ENCODE results near the gene TXNL4A.

TXNL4A gene

DNA sequence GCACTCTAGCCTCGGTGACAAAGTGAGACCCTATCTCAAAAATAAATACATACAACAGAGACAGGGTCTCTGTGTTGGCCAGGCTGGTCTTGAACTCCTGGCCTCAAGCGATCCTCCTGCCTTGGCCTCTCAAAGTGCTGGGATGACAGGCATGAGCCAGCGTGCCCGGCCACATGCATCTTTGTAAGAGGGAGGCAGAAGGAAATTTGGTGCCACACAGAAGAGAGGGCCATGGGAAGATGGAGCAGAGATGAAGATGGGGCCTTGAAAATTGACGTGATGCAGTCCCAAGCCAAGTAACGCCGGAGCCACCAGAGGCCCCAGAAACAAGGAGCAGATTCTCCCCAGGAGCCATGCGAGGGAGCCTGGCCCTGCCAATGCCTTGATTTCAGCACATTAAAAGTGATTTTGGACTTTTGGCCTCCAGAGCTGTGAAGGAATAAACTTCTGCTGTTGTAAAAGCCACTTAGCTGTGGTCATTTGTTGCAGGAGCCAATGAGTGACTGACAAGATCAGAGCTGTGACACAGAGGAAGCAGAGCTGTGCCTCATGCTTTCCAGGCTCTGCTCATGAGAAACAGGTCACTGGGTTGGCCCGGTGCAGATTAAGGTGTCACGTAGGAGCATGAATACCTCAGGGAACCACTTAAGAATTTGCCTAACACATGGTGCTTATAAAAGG is 34.3 kb downstream of the TXNL4A start:
- no peak for TF ChIP-seq EZH2phosphoT487 (IDR thresholded peaks at IDR 0.05; ENCODE audit: low read length)
- TF ChIP-seq, protein P1, sequence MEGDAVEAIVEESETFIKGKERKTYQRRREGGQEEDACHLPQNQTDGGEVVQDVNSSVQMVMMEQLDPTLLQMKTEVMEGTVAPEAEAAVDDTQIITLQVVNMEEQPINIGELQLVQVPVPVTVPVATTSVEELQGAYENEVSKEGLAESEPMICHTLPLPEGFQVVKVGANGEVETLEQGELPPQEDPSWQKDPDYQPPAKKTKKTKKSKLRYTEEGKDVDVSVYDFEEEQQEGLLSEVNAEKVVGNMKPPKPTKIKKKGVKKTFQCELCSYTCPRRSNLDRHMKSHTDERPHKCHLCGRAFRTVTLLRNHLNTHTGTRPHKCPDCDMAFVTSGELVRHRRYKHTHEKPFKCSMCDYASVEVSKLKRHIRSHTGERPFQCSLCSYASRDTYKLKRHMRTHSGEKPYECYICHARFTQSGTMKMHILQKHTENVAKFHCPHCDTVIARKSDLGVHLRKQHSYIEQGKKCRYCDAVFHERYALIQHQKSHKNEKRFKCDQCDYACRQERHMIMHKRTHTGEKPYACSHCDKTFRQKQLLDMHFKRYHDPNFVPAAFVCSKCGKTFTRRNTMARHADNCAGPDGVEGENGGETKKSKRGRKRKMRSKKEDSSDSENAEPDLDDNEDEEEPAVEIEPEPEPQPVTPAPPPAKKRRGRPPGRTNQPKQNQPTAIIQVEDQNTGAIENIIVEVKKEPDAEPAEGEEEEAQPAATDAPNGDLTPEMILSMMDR (IDR thresholded peaks at IDR 0.05; ENCODE audit: low read length) = no peak
- TF ChIP-seq EZH2 (optimal IDR thresholded peaks at IDR 0.05; ENCODE audit: low read depth, low read length) = no peak
- Histone ChIP-seq H3K79me2 (ENCODE audit: low read length) (0 out of 2 replicates have a peak, but pooled peaks cover 13% of the 10 kb centered on the region), H2AFZ (ENCODE audit: low read length) (no peak overlapping the region), H3F3A (ENCODE audit: insufficient read depth, low read length) (no peaks in the 10 kb centered on the region), H3K9me3 (replicated peaks; ENCODE audit: insufficient read depth, low read length) (no peaks in the 10 kb centered on the region), H3K27me3 (replicated peaks; ENCODE audit: insufficient read depth, low read length) (no peaks in the 10 kb centered on the region), H3K27ac (ENCODE audit: low read length) (no peak overlapping the region), H3K36me3 (replicated peaks; ENCODE audit: insufficient read depth, low read length) (no peaks in the 10 kb centered on the region), H3K4me2 (ENCODE audit: low read depth, low read length) (no peak overlapping the region), H3K9ac (ENCODE audit: low read length) (no peak overlapping the region), H3K9me2 (replicated peaks; ENCODE audit: insufficient read depth, low read length) (no peaks in the 10 kb centered on the region), H3K4me3 (ENCODE audit: low read length) (no peak overlapping the region), H4K20me1 (ENCODE audit: insufficient read depth, low read length) (no peaks in the 10 kb centered on the region), H3K4me1 (ENCODE audit: low read length) (no peaks in the 10 kb centered on the region)
- no peak for DNase-seq

GRCh38 chr18:79952996-79953559 is 35.3 kb downstream of the TXNL4A start:
- H3K4me3 ChIP-seq (ENCODE audit: low read length) = no peak overlapping the region
- no peak for TF ChIP-seq EZH2phosphoT487 (IDR thresholded peaks at IDR 0.05; ENCODE audit: low read length)
- no peak for TF ChIP-seq EZH2 (optimal IDR thresholded peaks at IDR 0.05; ENCODE audit: low read depth, low read length)
- TF ChIP-seq, protein P1 (IDR thresholded peaks at IDR 0.05; ENCODE audit: low read length) = no peak
- H3K36me3 ChIP-seq (replicated peaks; ENCODE audit: insufficient read depth, low read length) = no peaks in the 10 kb centered on the region
- no peaks in the 10 kb centered on the region for H4K20me1 ChIP-seq (ENCODE audit: insufficient read depth, low read length)
- no peak overlapping the region for H3K27ac ChIP-seq (ENCODE audit: low read length)
- no peaks in the 10 kb centered on the region for H3K9me2 ChIP-seq (replicated peaks; ENCODE audit: insufficient read depth, low read length)
- no peak overlapping the region for H2AFZ ChIP-seq (ENCODE audit: low read length)
- H3K9me3 ChIP-seq (replicated peaks; ENCODE audit: insufficient read depth, low read length) = no peaks in the 10 kb centered on the region
- H3K27me3 ChIP-seq (replicated peaks; ENCODE audit: insufficient read depth, low read length) = no peaks in the 10 kb centered on the region
- no peaks in the 10 kb centered on the region for H3F3A ChIP-seq (ENCODE audit: insufficient read depth, low read length)
- H3K4me2 ChIP-seq (ENCODE audit: low read depth, low read length) = no peak overlapping the region
- no peak overlapping the region for H3K9ac ChIP-seq (ENCODE audit: low read length)
- no peaks in the 10 kb centered on the region for H3K4me1 ChIP-seq (ENCODE audit: low read length)
- H3K79me2 ChIP-seq (ENCODE audit: low read length) = peaks cover 17% of the 10 kb centered on the region; the same call in 1 of the 2 replicates
- no peak for DNase-seq

DNA sequence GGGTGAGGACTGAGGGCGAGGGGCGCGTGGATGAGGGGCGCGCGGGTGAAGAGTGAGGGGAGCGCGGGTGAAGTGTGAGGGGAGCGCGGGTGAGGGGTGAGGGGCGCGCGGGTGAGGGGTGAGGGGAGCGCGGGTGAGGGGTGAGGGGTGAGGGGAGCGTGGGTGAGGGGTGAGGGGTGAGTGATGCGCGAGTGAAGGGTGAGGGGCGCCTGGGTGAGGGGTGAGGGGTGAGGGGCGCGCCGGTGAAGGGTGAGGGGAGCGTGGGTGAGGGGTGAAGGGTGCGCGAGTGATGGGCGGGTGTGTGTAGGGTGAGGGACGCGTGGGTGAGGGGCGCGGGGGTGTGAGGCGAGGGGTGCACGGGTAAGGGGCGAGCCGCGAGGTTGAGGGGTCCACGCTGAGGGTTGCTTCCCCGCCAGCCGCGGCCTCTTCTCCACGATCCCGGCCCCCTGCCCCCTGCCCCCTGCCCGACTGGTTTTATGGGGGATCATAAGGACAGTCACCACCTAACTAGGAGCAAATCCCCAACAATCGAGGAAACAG is 35.8 kb downstream of the TXNL4A start:
- H3K9me2 ChIP-seq (replicated peaks; ENCODE audit: insufficient read depth, low read length) = no peaks in the 10 kb centered on the region
- H3K4me2 ChIP-seq (ENCODE audit: low read depth, low read length) = peak overlapping the region; percentile 99; the same call in 1 of the 2 replicates
- no peak for DNase-seq
- H3K27ac ChIP-seq (ENCODE audit: low read length) = no peak overlapping the region
- H3K4me1 ChIP-seq (ENCODE audit: low read length) = no peaks in the 10 kb centered on the region
- TF ChIP-seq EZH2phosphoT487 (IDR thresholded peaks at IDR 0.05; ENCODE audit: low read length) (no peak), EZH2 (optimal IDR thresholded peaks at IDR 0.05; ENCODE audit: low read depth, low read length) (no peak)
- TF ChIP-seq, protein P1 (IDR thresholded peaks at IDR 0.05; ENCODE audit: low read length) = no peak
- H3K9me3 ChIP-seq (replicated peaks; ENCODE audit: insufficient read depth, low read length) = no peaks in the 10 kb centered on the region
- H3K27me3 ChIP-seq (replicated peaks; ENCODE audit: insufficient read depth, low read length) = no peaks in the 10 kb centered on the region
- no peaks in the 10 kb centered on the region for H3K36me3 ChIP-seq (replicated peaks; ENCODE audit: insufficient read depth, low read length)
- no peak overlapping the region; the same call in 1 of the 2 replicates for H3K4me3 ChIP-seq (ENCODE audit: low read length)
- no peak overlapping the region; the same call in 1 of the 2 replicates for H3K9ac ChIP-seq (ENCODE audit: low read length)
- peak overlapping the region; percentile 81; the same call in 1 of the 2 replicates for H2AFZ ChIP-seq (ENCODE audit: low read length)
- H4K20me1 ChIP-seq (ENCODE audit: insufficient read depth, low read length) = no peaks in the 10 kb centered on the region
- H3F3A ChIP-seq (ENCODE audit: insufficient read depth, low read length) = no peaks in the 10 kb centered on the region
- peaks cover 17% of the 10 kb centered on the region; the same call in 1 of the 2 replicates for H3K79me2 ChIP-seq (ENCODE audit: low read length)
